ENCODE results near the gene INTS1. TPM values are rescaled to one million over a fixed set of nuclear protein-coding genes. Genes with fewer than 3 reads are reported as not detected.

The INTS1 gene
- total RNA-seq (2021) = 143 to 161 TPM (median 150 TPM) in 3 replicates
- Bru-seq, nascent RNA = percentile 53 among the genes with signal in this experiment
- long read RNA-seq, experiment 1, full-length matches to known transcripts = 93 of 272 reads
- long read RNA-seq, experiment 1, partial matches to known transcripts = 126 of 272 reads
- long read RNA-seq, experiment 1, other reads (novel, unspliced or antisense) = 53 of 272 reads
- long read RNA-seq, experiment 2, full-length matches to known transcripts = 3 of 87 reads
- long read RNA-seq, experiment 2, partial matches to known transcripts = 55 of 87 reads
- long read RNA-seq, experiment 2, other reads (novel, unspliced or antisense) = 29 of 87 reads
- long read RNA-seq, experiment 3 = 0 reads

GRCh38 chr7:1503816-1504775, at the start of gene INTS1:
INTS1 (minus strand) TSS chr7:1504389; CDS start chr7:1503960, 429 bp downstream.
- ChIA-PET CTCF (interaction anchor here (0.7 to 5.2 kb wide), 7 partner anchors 21 to 84 kb away, joined by 3 to 27 read pairs (median 3); partner anchors contain the start of gene TMEM184A), POLR2A (no interaction called here)
- Mint-ChIP-seq H3K4me3 (peak within 1 kb of the TSS; percentile 85), H3K9me3 (no peaks in the 10 kb centered on the region), H3K27ac (peak within 1 kb of the TSS; percentile 36; the same call in 1 of the 2 replicates), H3K36me3 (peaks cover 25% of the 10 kb centered on the region), H3K27me3 (ENCODE audit: low read depth) (no peaks in the 10 kb centered on the region), H3K4me1 (peaks cover 18% of the 10 kb centered on the region)
- ATAC-seq = peak; percentile 93
- DNase-seq (ENCODE audit: low spot score) = peak; percentile 87
- TF ChIP-seq CREB1 (CRISPR knock-in tag; IDR thresholded peaks at IDR 0.05) (no peak; the same call in 1 of the 2 replicates), SP1 (CRISPR knock-in tag; conservative IDR thresholded peaks at IDR 0.05) (peak; percentile 81), ZNF263 (CRISPR knock-in tag; IDR thresholded peaks at IDR 0.05; ENCODE audit: low read depth) (peak; percentile 24; the same call in 1 of the 2 replicates), TEAD1 (CRISPR knock-in tag; IDR thresholded peaks at IDR 0.05) (peak; percentile 80), CBFB (CRISPR knock-in tag; IDR thresholded peaks at IDR 0.05; ENCODE audit: low read depth) (no peak), NFYB (CRISPR knock-in tag; conservative IDR thresholded peaks at IDR 0.05; ENCODE audit: low read depth) (no peak), MAX (CRISPR knock-in tag; IDR thresholded peaks at IDR 0.05) (peak; percentile 66; the same call in 1 of the 2 replicates), ERG (CRISPR knock-in tag; IDR thresholded peaks at IDR 0.05) (no peak), KAT7 (CRISPR knock-in tag; IDR thresholded peaks at IDR 0.05; ENCODE audit: borderline replicate concordance) (no peak), TCF7 (CRISPR knock-in tag; IDR thresholded peaks at IDR 0.05; ENCODE audit: low read depth) (peak; percentile 39; the same call in 1 of the 2 replicates), ATF6 (CRISPR knock-in tag; IDR thresholded peaks at IDR 0.05) (no peak), FOXK1 (CRISPR knock-in tag; IDR thresholded peaks at IDR 0.05) (peak; percentile 100), ZNF512 (CRISPR knock-in tag; IDR thresholded peaks at IDR 0.05; ENCODE audit: borderline replicate concordance) (no peak), NR2C2 (CRISPR knock-in tag; IDR thresholded peaks at IDR 0.05) (peak; percentile 94), STAT6 (CRISPR knock-in tag; conservative IDR thresholded peaks at IDR 0.05; ENCODE audit: low read depth) (no peak), E2F5 (CRISPR knock-in tag; IDR thresholded peaks at IDR 0.05) (peak; percentile 93), NFE2L1 (CRISPR knock-in tag; IDR thresholded peaks at IDR 0.05) (peak; percentile 44; the same call in 1 of the 2 replicates)
- TF ChIP-seq, protein P1, sequence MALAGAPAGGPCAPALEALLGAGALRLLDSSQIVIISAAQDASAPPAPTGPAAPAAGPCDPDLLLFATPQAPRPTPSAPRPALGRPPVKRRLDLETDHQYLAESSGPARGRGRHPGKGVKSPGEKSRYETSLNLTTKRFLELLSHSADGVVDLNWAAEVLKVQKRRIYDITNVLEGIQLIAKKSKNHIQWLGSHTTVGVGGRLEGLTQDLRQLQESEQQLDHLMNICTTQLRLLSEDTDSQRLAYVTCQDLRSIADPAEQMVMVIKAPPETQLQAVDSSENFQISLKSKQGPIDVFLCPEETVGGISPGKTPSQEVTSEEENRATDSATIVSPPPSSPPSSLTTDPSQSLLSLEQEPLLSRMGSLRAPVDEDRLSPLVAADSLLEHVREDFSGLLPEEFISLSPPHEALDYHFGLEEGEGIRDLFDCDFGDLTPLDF (CRISPR knock-in tag; IDR thresholded peaks at IDR 0.05) = no peak
- TF ChIP-seq, protein P2, sequence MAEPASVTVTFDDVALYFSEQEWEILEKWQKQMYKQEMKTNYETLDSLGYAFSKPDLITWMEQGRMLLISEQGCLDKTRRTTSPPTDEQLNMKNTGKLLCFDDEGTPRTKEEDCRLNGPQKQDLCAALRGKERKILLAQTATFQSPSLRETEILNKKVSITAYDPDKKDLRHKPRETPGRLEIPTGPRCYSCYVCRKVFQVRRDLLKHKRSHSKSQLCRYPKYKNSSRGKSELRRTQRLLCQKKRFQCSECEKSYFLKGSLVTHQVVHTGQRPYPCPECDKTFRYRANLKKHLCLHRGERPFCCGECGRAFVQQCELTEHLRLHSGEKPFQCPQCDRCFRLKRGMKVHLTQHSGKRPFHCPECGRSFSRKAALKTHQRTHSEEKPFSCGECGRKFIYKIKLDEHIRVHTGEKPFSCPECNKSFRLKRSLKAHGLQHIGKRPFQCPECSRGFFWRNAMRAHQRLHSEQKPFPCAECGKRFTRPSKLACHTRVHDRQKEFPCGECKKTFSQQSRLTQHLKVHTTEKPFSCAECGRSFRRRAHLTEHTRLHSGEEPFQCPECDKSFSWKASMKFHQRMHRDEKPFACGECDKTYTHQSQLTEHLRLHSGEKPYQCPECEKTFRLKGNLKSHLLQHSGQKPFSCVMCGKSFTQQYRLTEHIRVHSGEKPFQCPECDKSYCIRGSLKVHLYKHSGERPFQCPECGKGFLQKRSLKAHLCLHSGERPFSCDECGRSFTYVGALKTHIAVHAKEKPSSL (CRISPR knock-in tag; conservative IDR thresholded peaks at IDR 0.05) = no peak
- TF ChIP-seq, protein P3, sequence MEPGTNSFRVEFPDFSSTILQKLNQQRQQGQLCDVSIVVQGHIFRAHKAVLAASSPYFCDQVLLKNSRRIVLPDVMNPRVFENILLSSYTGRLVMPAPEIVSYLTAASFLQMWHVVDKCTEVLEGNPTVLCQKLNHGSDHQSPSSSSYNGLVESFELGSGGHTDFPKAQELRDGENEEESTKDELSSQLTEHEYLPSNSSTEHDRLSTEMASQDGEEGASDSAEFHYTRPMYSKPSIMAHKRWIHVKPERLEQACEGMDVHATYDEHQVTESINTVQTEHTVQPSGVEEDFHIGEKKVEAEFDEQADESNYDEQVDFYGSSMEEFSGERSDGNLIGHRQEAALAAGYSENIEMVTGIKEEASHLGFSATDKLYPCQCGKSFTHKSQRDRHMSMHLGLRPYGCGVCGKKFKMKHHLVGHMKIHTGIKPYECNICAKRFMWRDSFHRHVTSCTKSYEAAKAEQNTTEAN (CRISPR knock-in tag; IDR thresholded peaks at IDR 0.05) = no peak
